D341Med (cell line): ENCODE data around the gene PLA2G2C.
A peak's percentile ranks its signal among the peaks of the same experiment; 100 is the strongest.

Experiments used
- DNase-seq: peaks from one replicate; pipeline ENCODE4 v3.0.0; 2012; ENCODE audit warnings: low spot score

The PLA2G2C gene

DNA sequence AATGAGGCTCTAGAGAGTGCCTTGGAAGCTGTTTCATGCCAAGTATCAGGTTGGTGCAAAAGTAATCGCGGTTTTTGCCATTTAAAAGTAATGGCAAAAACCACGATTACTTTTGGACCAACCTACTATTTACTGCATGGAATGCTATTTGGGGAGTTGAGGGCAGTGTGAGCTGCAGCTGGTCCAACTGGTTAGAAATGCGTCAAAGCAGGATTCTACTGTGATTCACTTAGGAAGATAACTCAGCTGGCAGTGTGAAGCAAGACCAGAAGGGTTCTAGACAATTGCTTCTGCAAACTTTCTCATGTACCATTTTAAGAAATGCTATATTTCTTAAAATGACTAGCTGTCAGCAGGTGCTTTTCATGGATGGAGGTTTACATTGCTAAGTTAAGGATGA is 21.2 kb upstream of the PLA2G2C start:
- no peak for DNase-seq

DNA sequence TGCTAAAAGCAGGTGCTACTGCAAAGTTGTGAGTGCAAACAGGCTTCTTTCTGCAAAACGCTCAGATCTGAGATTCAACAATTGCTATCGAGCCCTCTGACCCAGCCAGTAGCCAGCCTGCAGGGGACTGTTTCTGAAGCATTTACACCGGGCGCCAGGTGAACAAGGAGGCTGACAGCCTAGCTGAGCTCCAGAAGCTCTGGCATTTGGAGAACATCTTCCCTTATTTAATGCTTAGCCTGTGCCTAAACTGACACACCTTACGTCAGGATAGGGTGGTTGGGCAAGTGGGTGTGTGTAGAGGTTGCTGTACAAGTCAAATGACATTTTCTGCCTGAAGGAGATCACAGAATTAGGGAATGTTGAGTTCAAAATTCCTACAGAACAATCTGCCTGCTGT is 15.8 kb upstream of the PLA2G2C start:
- DNase-seq = no peak

- no peak for DNase-seq
Observed at GRCh38 chr1:20200966-20201365, 14.6 kb upstream of the PLA2G2C start.

GRCh38 chr1:20199840-20200239 is 13.5 kb upstream of the PLA2G2C start:
- DNase-seq = no peak

DNA sequence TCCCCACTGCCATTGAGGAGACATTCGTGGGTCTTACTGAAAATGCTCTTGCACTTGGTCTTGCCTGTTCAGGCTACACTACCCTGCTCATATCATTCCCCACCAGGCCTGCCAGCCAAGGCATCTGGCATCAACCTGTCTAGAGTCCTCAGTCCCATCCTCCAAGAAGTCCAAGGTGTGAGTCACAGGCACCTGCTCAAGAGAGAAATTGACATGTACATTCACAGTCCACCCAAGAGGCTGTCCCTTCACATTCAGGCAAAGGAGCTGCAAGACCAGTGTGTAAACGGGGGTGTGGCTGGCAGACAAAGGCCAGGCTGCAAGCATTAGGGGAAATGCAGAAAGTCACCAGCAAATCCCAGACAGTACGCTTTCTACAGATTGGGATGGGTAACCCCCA is 13.1 kb upstream of the PLA2G2C start:
- DNase-seq = no peak

GRCh38 chr1:20198918-20199317 is 12.6 kb upstream of the PLA2G2C start:
- no peak for DNase-seq

GRCh38 chr1:20198296-20198695 is 12.0 kb upstream of the PLA2G2C start:
- DNase-seq = no peak

- DNase-seq = no peak
Observed at GRCh38 chr1:20197329-20197791, 11.0 kb upstream of the PLA2G2C start.

GRCh38 chr1:20195462-20195780 is 9.1 kb upstream of the PLA2G2C start:
- no peak for DNase-seq

DNA sequence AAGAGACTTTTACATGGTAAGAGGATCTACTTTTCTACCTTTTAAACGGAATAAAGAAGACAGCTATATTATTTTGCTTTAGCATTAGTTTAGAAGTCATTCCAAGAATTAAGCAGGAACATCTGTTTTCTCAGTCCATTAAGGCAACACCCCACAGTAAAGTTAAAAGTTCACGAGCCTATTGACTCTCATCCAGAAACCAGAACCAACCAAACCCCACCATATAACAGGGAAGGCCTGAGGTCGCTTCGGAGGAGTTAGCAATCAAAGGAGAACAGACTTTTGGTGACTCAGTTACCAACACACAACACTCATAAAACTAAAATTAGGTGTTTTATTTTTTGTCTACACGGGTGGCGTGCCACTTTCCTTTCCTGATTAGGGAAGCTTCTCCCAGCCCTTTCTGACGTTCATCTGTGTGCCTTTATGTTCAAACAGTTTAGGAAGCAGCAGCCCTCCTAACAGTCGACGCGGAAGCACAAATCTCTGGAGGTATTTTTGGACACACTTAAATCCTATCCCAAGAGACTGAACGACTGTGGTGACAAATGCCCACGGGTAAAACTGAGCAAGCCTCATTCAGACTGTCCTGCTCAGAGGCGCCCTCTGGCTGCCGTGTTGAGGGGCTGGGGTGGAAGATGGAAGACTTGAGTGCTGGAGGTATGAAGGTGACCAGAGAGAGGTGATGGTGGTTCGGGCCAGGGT is 8.6 kb upstream of the PLA2G2C start:
- peak; percentile 69 for DNase-seq

- DNase-seq = no peak
Observed at GRCh38 chr1:20194224-20194623, 7.9 kb upstream of the PLA2G2C start.

DNA sequence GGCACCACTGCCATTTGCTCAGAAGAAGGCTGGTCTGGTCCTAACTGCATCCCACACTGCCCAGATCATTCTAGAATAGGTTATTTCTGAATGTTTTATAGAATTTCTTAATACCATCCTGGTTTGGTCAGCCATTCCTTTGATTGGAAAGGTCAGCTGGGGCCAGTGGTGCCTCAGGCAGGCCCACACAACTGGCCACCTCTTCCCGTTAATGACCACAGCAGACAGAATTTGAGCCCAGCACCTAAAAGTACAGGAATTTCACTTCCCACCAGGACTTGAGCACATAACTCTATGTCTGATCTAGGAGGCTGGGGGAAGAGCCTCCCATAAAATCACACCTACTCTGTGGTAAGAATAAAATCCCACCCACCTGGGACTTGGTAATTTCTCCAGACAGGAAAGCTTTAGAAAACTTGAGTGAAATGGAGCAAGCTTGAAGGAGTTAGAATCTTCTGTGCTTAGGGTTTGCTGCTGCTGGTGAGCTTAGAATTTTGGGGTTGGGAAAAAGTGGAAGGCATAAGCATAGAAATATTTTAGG is 6.6 kb upstream of the PLA2G2C start:
- no peak for DNase-seq

- DNase-seq = no peak
Observed at GRCh38 chr1:20192364-20192763, 6.0 kb upstream of the PLA2G2C start.

GRCh38 chr1:20191266-20191825 is 5.0 kb upstream of the PLA2G2C start:
- DNase-seq = no peak

DNA sequence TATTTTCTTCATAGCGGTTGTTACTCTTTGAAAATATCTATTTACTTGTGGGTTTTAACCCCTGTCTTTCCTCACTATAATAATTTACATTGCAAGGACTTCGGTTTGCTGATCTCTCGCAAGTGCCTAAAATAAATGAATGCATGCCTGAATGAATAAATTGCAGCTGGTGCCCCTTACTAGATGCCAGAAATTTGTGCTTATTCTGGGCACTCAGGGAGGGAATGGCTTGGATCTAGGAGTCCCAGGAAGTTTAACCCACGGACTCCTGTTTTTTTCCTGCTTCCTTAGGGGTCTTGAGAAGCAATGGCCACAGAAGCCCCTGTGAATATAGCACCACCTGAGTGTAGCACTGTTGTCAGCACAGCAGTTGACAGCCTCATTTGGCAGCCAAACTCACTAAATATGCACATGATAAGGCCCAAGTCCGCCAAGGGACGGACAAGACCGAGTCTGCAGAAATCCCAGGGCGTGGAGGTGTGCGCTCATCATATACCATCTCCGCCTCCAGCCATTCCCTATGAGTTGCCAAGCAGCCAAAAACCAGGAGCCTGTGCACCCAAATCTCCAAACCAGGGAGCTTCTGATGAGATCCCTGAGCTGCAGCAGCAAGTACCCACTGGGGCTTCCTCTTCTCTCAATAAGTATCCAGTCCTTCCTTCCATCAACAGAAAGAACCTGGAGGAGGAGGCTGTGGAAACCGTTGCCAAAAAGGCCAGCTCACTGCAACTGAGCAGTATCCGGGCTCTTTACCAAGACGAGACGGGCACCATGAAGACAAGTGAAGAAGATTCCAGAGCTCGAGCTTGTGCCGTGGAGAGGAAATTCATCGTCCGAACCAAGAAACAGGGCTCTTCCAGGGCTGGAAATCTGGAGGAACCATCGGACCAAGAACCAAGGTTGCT is 4.2 kb upstream of the PLA2G2C start:
- no peak for DNase-seq

GRCh38 chr1:20189664-20190063 is 3.3 kb upstream of the PLA2G2C start:
- no peak for DNase-seq

- no peak for DNase-seq
Observed at GRCh38 chr1:20188455-20188817, 2.1 kb upstream of the PLA2G2C start.

DNA sequence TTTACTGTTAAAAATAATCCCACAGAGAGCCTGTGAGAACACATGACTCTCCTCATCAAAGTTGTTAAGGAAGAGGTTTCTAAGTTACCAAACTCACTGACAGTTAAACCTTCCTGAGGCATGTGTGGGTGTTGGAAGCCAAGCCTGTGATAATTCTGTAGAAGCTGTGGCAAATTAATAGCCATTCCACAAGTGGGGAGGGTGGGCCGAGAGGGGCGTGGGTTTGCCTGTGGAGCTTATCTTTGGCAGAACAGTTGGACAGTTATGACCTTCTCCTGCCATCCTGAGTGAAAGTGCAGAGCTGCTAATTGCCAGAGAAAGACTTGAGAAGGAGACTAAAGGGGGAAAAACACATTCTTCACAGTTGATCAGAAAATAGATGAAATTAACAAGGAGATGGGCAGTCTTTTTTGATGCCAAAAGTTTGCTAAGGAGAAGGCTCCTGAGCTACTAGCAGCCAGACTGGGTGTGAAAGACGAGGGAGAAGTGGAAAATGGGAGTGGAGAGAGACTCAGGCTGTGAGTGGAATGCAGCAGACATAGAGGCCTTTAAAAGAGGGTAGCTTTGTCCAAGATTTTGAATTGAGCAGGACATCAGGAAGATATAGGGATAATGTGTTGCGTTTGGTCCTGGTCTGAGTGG is 1.6 kb upstream of the PLA2G2C start:
- DNase-seq = no peak

- no peak for DNase-seq
Observed at GRCh38 chr1:20187103-20187812, 940 bp upstream of the PLA2G2C start.

- no peak for DNase-seq
Observed at GRCh38 chr1:20184997-20185833, 1.1 kb downstream of the PLA2G2C start.

GRCh38 chr1:20184481-20184900 is 1.8 kb downstream of the PLA2G2C start:
- DNase-seq = no peak
